Measurements from ENCODE around the gene FGF13. TPM values are rescaled to one million over a fixed set of nuclear protein-coding genes. Genes with fewer than 3 reads are reported as not detected.

FGF13 gene
- total RNA-seq, 4 donors from 2014 or later, result 0.60 to 2.1 (median 1.4) TPM

DNA sequence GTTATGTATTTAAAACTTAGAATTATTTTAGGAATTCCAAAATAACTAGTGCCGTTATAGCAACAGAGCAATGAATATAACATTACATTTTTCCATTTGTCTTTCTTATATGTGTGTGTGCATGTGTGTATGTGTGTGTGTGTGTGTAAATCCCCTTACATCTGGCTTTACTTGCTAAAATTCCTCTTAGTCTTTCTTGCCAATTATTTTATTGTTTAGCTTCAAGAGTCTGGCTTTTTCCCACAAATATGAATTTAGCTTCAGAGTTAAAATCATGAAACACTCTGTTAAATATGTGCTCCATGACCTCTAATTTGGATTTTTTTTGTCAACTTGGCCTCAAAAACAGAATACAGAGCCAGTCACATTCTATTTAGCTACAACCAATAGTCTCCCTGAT, 18.9 kb downstream of the FGF13 start:
- intact Hi-C loops (cut with DNase I; ENCODE audit: low total_unique reads), result no loop called here
- in situ Hi-C loops (cut with MboI; ENCODE audit: low pct_ligation_motif_present in 1 of 4, low pct_unique_long_range_greater_than_20kb in 1 of 4, low sequenced_read_pairs in 3 of 4), result no loop called here
- Histone ChIP-seq H3K4me1 (no peaks in the 10 kb centered on the region), H3K36me3 (no peaks in the 10 kb centered on the region), H3K27me3 (no peaks in the 10 kb centered on the region), H3K9me3 (no peaks in the 10 kb centered on the region), H3K27ac (no peak overlapping the region), H3K4me3 (no peak overlapping the region)
- no peak for DNase-seq
- 74% methylated on average over 1 of the region's 1 CpG; no CpG with 5 or more reads in 1 of the 2 donors for WGBS, 2 donors (ENCODE audit: low coverage in 1 of 2)
- TF ChIP-seq POLR2A (IDR thresholded peaks at IDR 0.05), result no peak
- no peak for TF ChIP-seq EP300 (IDR thresholded peaks at IDR 0.05; ENCODE audit: low read depth)
- TF ChIP-seq POLR2AphosphoS5 (IDR thresholded peaks at IDR 0.05), result no peak
- TF ChIP-seq, protein P1, sequence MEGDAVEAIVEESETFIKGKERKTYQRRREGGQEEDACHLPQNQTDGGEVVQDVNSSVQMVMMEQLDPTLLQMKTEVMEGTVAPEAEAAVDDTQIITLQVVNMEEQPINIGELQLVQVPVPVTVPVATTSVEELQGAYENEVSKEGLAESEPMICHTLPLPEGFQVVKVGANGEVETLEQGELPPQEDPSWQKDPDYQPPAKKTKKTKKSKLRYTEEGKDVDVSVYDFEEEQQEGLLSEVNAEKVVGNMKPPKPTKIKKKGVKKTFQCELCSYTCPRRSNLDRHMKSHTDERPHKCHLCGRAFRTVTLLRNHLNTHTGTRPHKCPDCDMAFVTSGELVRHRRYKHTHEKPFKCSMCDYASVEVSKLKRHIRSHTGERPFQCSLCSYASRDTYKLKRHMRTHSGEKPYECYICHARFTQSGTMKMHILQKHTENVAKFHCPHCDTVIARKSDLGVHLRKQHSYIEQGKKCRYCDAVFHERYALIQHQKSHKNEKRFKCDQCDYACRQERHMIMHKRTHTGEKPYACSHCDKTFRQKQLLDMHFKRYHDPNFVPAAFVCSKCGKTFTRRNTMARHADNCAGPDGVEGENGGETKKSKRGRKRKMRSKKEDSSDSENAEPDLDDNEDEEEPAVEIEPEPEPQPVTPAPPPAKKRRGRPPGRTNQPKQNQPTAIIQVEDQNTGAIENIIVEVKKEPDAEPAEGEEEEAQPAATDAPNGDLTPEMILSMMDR (IDR thresholded peaks at IDR 0.05), result no peak

DNA sequence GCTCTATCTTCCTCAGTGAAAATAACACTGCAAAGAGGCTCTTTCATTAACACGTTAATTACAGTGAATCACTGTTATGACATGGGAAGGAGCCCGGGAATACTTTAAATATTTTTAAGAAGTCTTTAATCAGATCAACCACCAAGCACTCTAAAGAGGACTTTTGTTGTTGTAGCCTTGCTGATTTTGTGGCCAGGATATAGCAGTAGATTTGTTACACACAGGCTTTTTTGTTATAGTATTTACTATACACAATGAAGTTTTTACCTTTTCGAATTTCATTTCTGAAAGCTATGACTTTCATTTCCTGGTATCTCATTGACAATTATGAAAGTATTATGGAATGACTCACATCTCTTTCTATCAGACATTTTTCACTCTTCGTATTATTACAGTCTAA, 20.3 kb downstream of the FGF13 start:
- intact Hi-C loops (cut with DNase I; ENCODE audit: low total_unique reads), result no loop called here
- in situ Hi-C loops (cut with MboI; ENCODE audit: low pct_ligation_motif_present in 1 of 4, low pct_unique_long_range_greater_than_20kb in 1 of 4, low sequenced_read_pairs in 3 of 4), result no loop called here
- Histone ChIP-seq H3K36me3 (no peaks in the 10 kb centered on the region), H3K27me3 (no peaks in the 10 kb centered on the region), H3K27ac (peak overlapping the region in 1 of 4 donors; percentile 18), H3K4me1 (no peaks in the 10 kb centered on the region), H3K9me3 (no peaks in the 10 kb centered on the region), H3K4me3 (no peak overlapping the region)
- DNase-seq, result no peak
- 61% methylated on average over 4 of the region's 4 CpGs; no CpG with 5 or more reads in 1 of the 2 donors for WGBS, 2 donors (ENCODE audit: low coverage in 1 of 2)
- TF ChIP-seq POLR2AphosphoS5 (IDR thresholded peaks at IDR 0.05) (no peak), POLR2A (IDR thresholded peaks at IDR 0.05) (no peak), EP300 (IDR thresholded peaks at IDR 0.05; ENCODE audit: low read depth) (no peak)
- TF ChIP-seq, protein P1 (IDR thresholded peaks at IDR 0.05), result no peak

DNA sequence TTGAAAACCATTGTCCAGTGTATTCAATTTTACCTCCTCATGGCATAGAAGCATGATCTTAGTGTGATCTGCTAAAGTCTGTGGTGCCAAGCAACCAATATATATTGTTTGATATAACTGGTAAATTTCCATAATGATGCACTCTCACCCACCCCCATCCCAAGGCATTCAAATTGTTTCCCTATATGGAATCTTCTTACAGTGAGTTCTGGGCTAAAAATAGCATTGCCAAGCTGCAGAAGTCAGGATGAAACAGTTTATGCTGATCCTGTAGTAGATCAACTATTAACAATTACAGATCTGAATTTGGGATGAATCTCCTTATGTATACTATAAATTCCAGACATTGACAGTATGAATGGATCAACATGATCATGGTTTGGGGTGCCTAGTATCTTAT, 20.9 kb downstream of the FGF13 start:
- Histone ChIP-seq H3K4me1 (no peaks in the 10 kb centered on the region), H3K4me3 (no peak overlapping the region), H3K27me3 (no peaks in the 10 kb centered on the region), H3K27ac (peak overlapping the region in 1 of 4 donors; percentile 18), H3K9me3 (no peaks in the 10 kb centered on the region), H3K36me3 (no peaks in the 10 kb centered on the region)
- in situ Hi-C loops (cut with MboI; ENCODE audit: low pct_ligation_motif_present in 1 of 4, low pct_unique_long_range_greater_than_20kb in 1 of 4, low sequenced_read_pairs in 3 of 4), result no loop called here
- intact Hi-C loops (cut with DNase I; ENCODE audit: low total_unique reads), result no loop called here
- TF ChIP-seq EP300 (IDR thresholded peaks at IDR 0.05; ENCODE audit: low read depth), result no peak
- TF ChIP-seq POLR2A (IDR thresholded peaks at IDR 0.05), result no peak
- TF ChIP-seq, protein P1 (IDR thresholded peaks at IDR 0.05), result no peak
- TF ChIP-seq POLR2AphosphoS5 (IDR thresholded peaks at IDR 0.05), result no peak
- DNase-seq, result no peak

DNA sequence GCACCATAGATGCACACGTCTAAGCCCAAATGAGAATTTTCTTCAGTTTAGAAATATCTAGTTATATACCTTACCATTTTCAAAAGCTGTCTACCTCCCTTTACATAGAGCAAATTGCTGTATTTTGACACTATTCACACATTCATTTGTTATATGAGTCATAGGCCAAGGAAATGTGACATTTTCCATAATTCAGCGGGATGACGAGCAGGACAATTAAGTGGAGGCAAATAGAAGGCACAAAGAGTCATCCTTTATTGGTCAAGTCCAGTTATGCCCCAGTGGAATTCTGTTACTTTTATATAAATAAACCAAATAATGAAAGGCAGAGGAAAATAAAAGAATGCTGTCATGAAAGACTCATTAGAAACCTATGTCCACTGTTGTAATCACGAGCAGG, 27.9 kb downstream of the FGF13 start:
- 76 to 78% methylated on average over 4 of the region's 4 CpGs for WGBS, 2 donors (ENCODE audit: low coverage in 1 of 2)
- H3K4me1 ChIP-seq, result no peaks in the 10 kb centered on the region
- no peak overlapping the region for H3K27ac ChIP-seq
- no peak for TF ChIP-seq EP300 (IDR thresholded peaks at IDR 0.05; ENCODE audit: low read depth)
- TF ChIP-seq, protein P1 (IDR thresholded peaks at IDR 0.05), result no peak
- TF ChIP-seq POLR2A (IDR thresholded peaks at IDR 0.05), result no peak
- no peak for TF ChIP-seq POLR2AphosphoS5 (IDR thresholded peaks at IDR 0.05)
- in situ Hi-C loops (cut with MboI; ENCODE audit: low pct_ligation_motif_present in 1 of 4, low pct_unique_long_range_greater_than_20kb in 1 of 4, low sequenced_read_pairs in 3 of 4) (no loop called here), intact Hi-C loops (cut with DNase I; ENCODE audit: low total_unique reads) (no loop called here)
- no peak for DNase-seq
- H3K9me3 ChIP-seq, result no peaks in the 10 kb centered on the region
- H3K27me3 ChIP-seq, result no peaks in the 10 kb centered on the region
- no peak overlapping the region for H3K4me3 ChIP-seq
- no peaks in the 10 kb centered on the region for H3K36me3 ChIP-seq
